A172 (cell line): ENCODE results near the gene SELENOS. TPM values are rescaled to one million over a fixed set of nuclear protein-coding genes. Genes with fewer than 3 reads are reported as not detected.

Source experiments
- total RNA-seq: library from RNA; depleted of rRNA; stranded (reverse); fragments of >200 nt; shearing (Covaris generic); gene quantifications from 2 replicates; pipeline ENCODE4 v1.2.3, GENCODE V29; 2014; rRNA removed

The SELENOS gene
- total RNA-seq, 1 experiment from 2014 or later, result 61.8 TPM

Other genes with a start within 250 kb of the SELENOS start
- gene CHSY1, start 25.4 kb downstream of the SELENOS start, total RNA-seq, result 21.9 and 22.4 TPM in 2 replicates
- gene SNRPA1, start 17.8 kb upstream of the SELENOS start, total RNA-seq, result 51.2 and 62.6 TPM in 2 replicates
- gene PCSK6, start 212.2 kb upstream of the SELENOS start, total RNA-seq, result 5.5 and 10.0 TPM in 2 replicates